ENCODE measurements around the gene HIVEP1. TPM values are rescaled to one million over a fixed set of nuclear protein-coding genes. Genes with fewer than 3 reads are reported as not detected.

HIVEP1 gene
- total RNA-seq, 1 experiment from 2014 or later, result 6.6 TPM

- Histone ChIP-seq H3K27ac (ENCODE audit: low read length) (no peak overlapping the region), H3K4me2 (ENCODE audit: low read length) (no peak overlapping the region), H3K9me2 (replicated peaks; ENCODE audit: low read length) (no peaks in the 10 kb centered on the region), H3K36me3 (ENCODE audit: low read depth, low read length) (no peaks in the 10 kb centered on the region), H2AFZ (ENCODE audit: low read length) (no peak overlapping the region), H3K4me1 (ENCODE audit: insufficient read depth, low read length) (peaks cover 11% of the 10 kb centered on the region; the same call in 1 of the 2 replicates), H4K20me1 (ENCODE audit: low read length) (no peaks in the 10 kb centered on the region), H3K27me3 (ENCODE audit: low read length) (no peaks in the 10 kb centered on the region), H3K79me2 (ENCODE audit: low read length) (no peaks in the 10 kb centered on the region), H3K9ac (ENCODE audit: low read length) (no peak overlapping the region), H3F3A (ENCODE audit: low read length, unreplicated experiment) (no peaks in the 10 kb centered on the region), H3K4me3 (ENCODE audit: low read length) (no peak overlapping the region), H3K9me3 (ENCODE audit: low read length) (no peaks in the 10 kb centered on the region)
- no TSS peak for BruUV-seq (replicated peaks)
- TF ChIP-seq EZH2 (IDR thresholded peaks at IDR 0.05; ENCODE audit: low read length, unreplicated experiment), result no peak
- TF ChIP-seq EZH2phosphoT487 (IDR thresholded peaks at IDR 0.05; ENCODE audit: borderline replicate concordance, low read length), result no peak
- TF ChIP-seq, protein P1, sequence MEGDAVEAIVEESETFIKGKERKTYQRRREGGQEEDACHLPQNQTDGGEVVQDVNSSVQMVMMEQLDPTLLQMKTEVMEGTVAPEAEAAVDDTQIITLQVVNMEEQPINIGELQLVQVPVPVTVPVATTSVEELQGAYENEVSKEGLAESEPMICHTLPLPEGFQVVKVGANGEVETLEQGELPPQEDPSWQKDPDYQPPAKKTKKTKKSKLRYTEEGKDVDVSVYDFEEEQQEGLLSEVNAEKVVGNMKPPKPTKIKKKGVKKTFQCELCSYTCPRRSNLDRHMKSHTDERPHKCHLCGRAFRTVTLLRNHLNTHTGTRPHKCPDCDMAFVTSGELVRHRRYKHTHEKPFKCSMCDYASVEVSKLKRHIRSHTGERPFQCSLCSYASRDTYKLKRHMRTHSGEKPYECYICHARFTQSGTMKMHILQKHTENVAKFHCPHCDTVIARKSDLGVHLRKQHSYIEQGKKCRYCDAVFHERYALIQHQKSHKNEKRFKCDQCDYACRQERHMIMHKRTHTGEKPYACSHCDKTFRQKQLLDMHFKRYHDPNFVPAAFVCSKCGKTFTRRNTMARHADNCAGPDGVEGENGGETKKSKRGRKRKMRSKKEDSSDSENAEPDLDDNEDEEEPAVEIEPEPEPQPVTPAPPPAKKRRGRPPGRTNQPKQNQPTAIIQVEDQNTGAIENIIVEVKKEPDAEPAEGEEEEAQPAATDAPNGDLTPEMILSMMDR (conservative IDR thresholded peaks at IDR 0.05; ENCODE audit: low read depth, low read length), result no peak
- POLR2A ChIA-PET (ENCODE audit: unreplicated experiment), result no interaction called here
- DNase-seq (no peak), ATAC-seq (no peak)
- CTCF ChIA-PET, result no interaction called here
- intact Hi-C loops (cut with micrococcal nuclease), result no loop called here
Measured at GRCh38 chr6:11977193-11977592, 34.9 kb upstream of the HIVEP1 start.

DNA sequence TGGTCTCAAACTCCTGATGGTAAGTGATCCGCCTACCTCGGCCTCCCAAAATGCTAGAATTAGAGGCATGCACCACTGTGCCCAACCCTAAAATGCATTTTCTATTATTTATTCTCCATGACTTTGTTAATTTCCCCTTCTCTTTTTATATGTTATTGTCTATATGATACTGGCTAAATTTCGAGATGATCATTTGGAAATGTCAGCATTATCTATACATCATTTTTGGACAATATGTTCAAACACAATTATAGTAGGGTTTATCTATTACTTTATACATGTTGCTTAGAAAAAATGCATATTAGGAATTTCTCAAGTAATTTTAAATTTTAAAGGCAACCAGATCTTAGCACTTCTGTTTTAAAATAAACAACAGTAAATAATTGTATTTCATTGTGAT is 34.4 kb upstream of the HIVEP1 start:
- TF ChIP-seq, protein P1 (conservative IDR thresholded peaks at IDR 0.05; ENCODE audit: low read depth, low read length), result no peak
- no peak for TF ChIP-seq EZH2phosphoT487 (IDR thresholded peaks at IDR 0.05; ENCODE audit: borderline replicate concordance, low read length)
- TF ChIP-seq EZH2 (IDR thresholded peaks at IDR 0.05; ENCODE audit: low read length, unreplicated experiment), result no peak
- H3K4me3 ChIP-seq (ENCODE audit: low read length), result no peak overlapping the region
- intact Hi-C loops (cut with micrococcal nuclease), result no loop called here
- BruUV-seq (replicated peaks), result no TSS peak
- no peaks in the 10 kb centered on the region for H4K20me1 ChIP-seq (ENCODE audit: low read length)
- CTCF ChIA-PET, result no interaction called here
- POLR2A ChIA-PET (ENCODE audit: unreplicated experiment), result interaction anchor here (0.6 kb wide), 1 partner anchor 11 kb away, joined by 3 read pairs; no protein-coding TSS in a partner anchor
- no peak overlapping the region for H3K27ac ChIP-seq (ENCODE audit: low read length)
- no peak overlapping the region for H2AFZ ChIP-seq (ENCODE audit: low read length)
- H3K9ac ChIP-seq (ENCODE audit: low read length), result no peak overlapping the region
- no peaks in the 10 kb centered on the region for H3K79me2 ChIP-seq (ENCODE audit: low read length)
- H3K9me2 ChIP-seq (replicated peaks; ENCODE audit: low read length), result no peaks in the 10 kb centered on the region
- no peak for ATAC-seq
- DNase-seq, result no peak
- H3K9me3 ChIP-seq (ENCODE audit: low read length), result no peaks in the 10 kb centered on the region
- no peaks in the 10 kb centered on the region for H3K27me3 ChIP-seq (ENCODE audit: low read length)
- H3K4me2 ChIP-seq (ENCODE audit: low read length), result no peak overlapping the region
- no peaks in the 10 kb centered on the region for H3F3A ChIP-seq (ENCODE audit: low read length, unreplicated experiment)
- peaks cover 11% of the 10 kb centered on the region; the same call in 1 of the 2 replicates for H3K4me1 ChIP-seq (ENCODE audit: insufficient read depth, low read length)
- no peaks in the 10 kb centered on the region for H3K36me3 ChIP-seq (ENCODE audit: low read depth, low read length)

- ChIA-PET POLR2A (ENCODE audit: unreplicated experiment) (interaction anchor here (0.6 kb wide), 1 partner anchor 11 kb away, joined by 3 read pairs; no protein-coding TSS in a partner anchor), CTCF (no interaction called here)
- no peak overlapping the region for H3K4me3 ChIP-seq (ENCODE audit: low read length)
- TF ChIP-seq, protein P1 (conservative IDR thresholded peaks at IDR 0.05; ENCODE audit: low read depth, low read length), result no peak
- TF ChIP-seq EZH2 (IDR thresholded peaks at IDR 0.05; ENCODE audit: low read length, unreplicated experiment), result no peak
- no peaks in the 10 kb centered on the region for H3K79me2 ChIP-seq (ENCODE audit: low read length)
- BruUV-seq (replicated peaks), result no TSS peak
- H3F3A ChIP-seq (ENCODE audit: low read length, unreplicated experiment), result no peaks in the 10 kb centered on the region
- H2AFZ ChIP-seq (ENCODE audit: low read length), result no peak overlapping the region
- H3K9me3 ChIP-seq (ENCODE audit: low read length), result no peaks in the 10 kb centered on the region
- no peaks in the 10 kb centered on the region for H3K27me3 ChIP-seq (ENCODE audit: low read length)
- no peak for DNase-seq
- H3K9me2 ChIP-seq (replicated peaks; ENCODE audit: low read length), result no peaks in the 10 kb centered on the region
- no peaks in the 10 kb centered on the region for H4K20me1 ChIP-seq (ENCODE audit: low read length)
- H3K36me3 ChIP-seq (ENCODE audit: low read depth, low read length), result no peaks in the 10 kb centered on the region
- H3K4me1 ChIP-seq (ENCODE audit: insufficient read depth, low read length), result peaks cover 11% of the 10 kb centered on the region; the same call in 1 of the 2 replicates
- H3K27ac ChIP-seq (ENCODE audit: low read length), result no peak overlapping the region
- H3K9ac ChIP-seq (ENCODE audit: low read length), result no peak overlapping the region
- intact Hi-C loops (cut with micrococcal nuclease), result no loop called here
- no peak overlapping the region for H3K4me2 ChIP-seq (ENCODE audit: low read length)
- no peak for ATAC-seq
Measured at GRCh38 chr6:11978169-11978987, 33.7 kb upstream of the HIVEP1 start.
